HepG2 (cell line): Measurements from ENCODE around the gene ABAT. TPM values are rescaled to one million over a fixed set of nuclear protein-coding genes. Genes with fewer than 3 reads are reported as not detected.
A peak's percentile ranks its signal among the peaks of the same experiment; 100 is the strongest.

ENCODE experiments used
- CREM ChIP-seq, 2 experiments: sonication (generic) in 1 of 2; formaldehyde crosslinking in 1 of 2; IDR thresholded peaks; 2 replicates each; pipeline versions ENCODE4 v1.4.0 to v1.6.1; 2016 to 2020; ENCODE audit warnings: antibody characterized with exemption in 1 of 2, mild to moderate bottlenecking in 1 of 2, missing genetic modification reagents in 1 of 2
- EED ChIP-seq: sonication (generic); formaldehyde crosslinking; IDR thresholded peaks from 2 replicates; pipeline ENCODE4 v1.5.0; 2020; ENCODE audit warnings: mild to moderate bottlenecking, missing genetic modification reagents
- GTF3A ChIP-seq: sonication (generic); formaldehyde crosslinking; conservative IDR thresholded peaks from 2 replicates; pipeline ENCODE4 v1.4.0; 2020; ENCODE audit warnings: mild to moderate bottlenecking, missing genetic modification reagents
- HNF1B ChIP-seq: sonication (generic); formaldehyde crosslinking; IDR thresholded peaks from 2 replicates; pipeline ENCODE4 v1.5.1; 2020; ENCODE audit warnings: mild to moderate bottlenecking, moderate library complexity, missing genetic modification reagents
- KDM6A ChIP-seq: IDR thresholded peaks from 2 replicates; pipeline ENCODE4 v1.6.1; 2016; ENCODE audit warnings: low read depth
- NKX3-1 ChIP-seq: sonication (generic); formaldehyde crosslinking; IDR thresholded peaks from 2 replicates; pipeline ENCODE4 v1.5.0; 2020; ENCODE audit warnings: missing genetic modification reagents
- RORA ChIP-seq: sonication (generic); formaldehyde crosslinking; IDR thresholded peaks from 2 replicates; pipeline ENCODE4 v1.5.0; 2020; ENCODE audit warnings: mild to moderate bottlenecking, missing genetic modification reagents, moderate library complexity
- ZBTB10 ChIP-seq: sonication (generic); formaldehyde crosslinking; IDR thresholded peaks from 2 replicates; pipeline ENCODE4 v1.4.0; 2020; ENCODE audit warnings: missing genetic modification reagents, borderline replicate concordance
- ZBTB20 ChIP-seq: sonication (generic); formaldehyde crosslinking; IDR thresholded peaks from 2 replicates; pipeline ENCODE4 v1.8.1; 2023; ENCODE audit warnings: missing genetic modification reagents, low read depth, mild to moderate bottlenecking, borderline replicate concordance
- ZHX2 ChIP-seq, 2 experiments: sonication (generic) in 1 of 2; formaldehyde crosslinking in 1 of 2; IDR thresholded peaks; 2 replicates each; pipeline versions ENCODE4 v1.6.1 to v1.9.0; 2014 to 2022; ENCODE audit warnings: antibody characterized with exemption in 1 of 2, borderline replicate concordance in 1 of 2, inconsistent platforms in 1 of 2, low read depth in 1 of 2, missing genetic modification reagents in 1 of 2
- ZNF232 ChIP-seq: sonication (generic); formaldehyde crosslinking; IDR thresholded peaks from 2 replicates; pipeline ENCODE4 v1.4.0; 2020; ENCODE audit warnings: missing genetic modification reagents, borderline replicate concordance
- ZNF512 ChIP-seq: sonication (generic); formaldehyde crosslinking; IDR thresholded peaks from 2 replicates; pipeline ENCODE4 v1.4.0; 2020; ENCODE audit warnings: mild to moderate bottlenecking, missing genetic modification reagents
- ZNF550 ChIP-seq: sonication (generic); formaldehyde crosslinking; IDR thresholded peaks from 2 replicates; pipeline ENCODE4 v1.4.0; 2020; ENCODE audit warnings: mild to moderate bottlenecking, missing genetic modification reagents, borderline replicate concordance
- ZNF556 ChIP-seq: sonication (generic); formaldehyde crosslinking; IDR thresholded peaks from 2 replicates; pipeline ENCODE4 v1.4.0; 2020; ENCODE audit warnings: mild to moderate bottlenecking, missing genetic modification reagents, borderline replicate concordance
- ZNF558 ChIP-seq: sonication (generic); formaldehyde crosslinking; IDR thresholded peaks from 2 replicates; pipeline ENCODE4 v1.9.0; 2022; ENCODE audit warnings: mild to moderate bottlenecking, missing genetic modification reagents, borderline replicate concordance
- polyA plus RNA-seq, 8 experiments: library from polyadenylated mRNA; depleted of rRNA in 3 of 8; stranded (reverse) in 7 of 8; unstranded in 1 of 8; fragments of >200 nt; fragmentation: Illumina TruSeq in 4 of 8; extraction: Trizol in 4 of 8; gene quantifications; 2 replicates each; pipeline versions ENCODE4 v1.2.1 to v1.2.3, GENCODE V29; 2011 to 2016; ENCODE audit warnings: low read depth in 4 of 8, missing spikeins in 1 of 8, mixed read lengths in 1 of 8; ENCODE audit not compliant: insufficient read depth in 1 of 8
- total RNA-seq, 5 experiments: library from RNA; depleted of rRNA; stranded (reverse); fragments of >200 nt; fragmentation: Illumina TruSeq; extraction: Trizol; gene quantifications; 2 replicates each; pipeline ENCODE4 v1.2.3, GENCODE V29; 2016; ENCODE audit warnings: low read depth in 1 of 5

The ABAT gene
- total and polyA plus RNA-seq, 2 of the 13 experiments (the other 11 are each of a cell fraction or from before 2014, with no cell fraction given): 47.6 to 97.3 TPM

GRCh38 chr16:8797364-8798173 is 123.2 kb downstream of the ABAT start, which contains the start of the genes PMM2 and TMEM186 (continued):
- TF ChIP-seq EED (CRISPR knock-in tag) (peak; percentile 99), ZNF512 (no peak), CREM (IDR thresholded peaks at IDR 0.05) (peak; percentile 98), CREM (CRISPR knock-in tag; IDR thresholded peaks at IDR 0.05) (peak; percentile 60; the same call in 1 of the 2 replicates), HNF1B (peak; percentile 98), GTF3A (0 out of 2 replicates have a peak, but pooled peaks have one; percentile 31), ZHX2 (IDR thresholded peaks at IDR 0.05; ENCODE audit: low read depth) (no peak; the same call in 1 of the 2 replicates), ZHX2 (CRISPR knock-in tag; IDR thresholded peaks at IDR 0.05; ENCODE audit: borderline replicate concordance) (no peak), NKX3-1 (CRISPR knock-in tag) (peak; percentile 98), ZBTB20 (CRISPR knock-in tag) (peak; percentile 97; the same call in 1 of the 2 replicates), ZNF558 (CRISPR knock-in tag) (peak; percentile 57; the same call in 1 of the 2 replicates), ZBTB10 (CRISPR knock-in tag) (no peak), ZNF550 (peak; percentile 98), RORA (no peak), KDM6A (CRISPR knock-in tag) (no peak), ZNF232 (CRISPR knock-in tag) (peak; percentile 99), ZNF556 (CRISPR knock-in tag) (peak; percentile 97)
